GM18870 (cell line): ENCODE measurements around the gene ZNF691.

Source experiments
- ATAC-seq: cut with Tn5 transposase; IDR thresholded peaks from one replicate; pipeline ENCODE4 v1.9.1; 2021; ENCODE audit warnings: moderate library complexity; ENCODE audit not compliant: unreplicated experiment

ZNF691 gene

DNA sequence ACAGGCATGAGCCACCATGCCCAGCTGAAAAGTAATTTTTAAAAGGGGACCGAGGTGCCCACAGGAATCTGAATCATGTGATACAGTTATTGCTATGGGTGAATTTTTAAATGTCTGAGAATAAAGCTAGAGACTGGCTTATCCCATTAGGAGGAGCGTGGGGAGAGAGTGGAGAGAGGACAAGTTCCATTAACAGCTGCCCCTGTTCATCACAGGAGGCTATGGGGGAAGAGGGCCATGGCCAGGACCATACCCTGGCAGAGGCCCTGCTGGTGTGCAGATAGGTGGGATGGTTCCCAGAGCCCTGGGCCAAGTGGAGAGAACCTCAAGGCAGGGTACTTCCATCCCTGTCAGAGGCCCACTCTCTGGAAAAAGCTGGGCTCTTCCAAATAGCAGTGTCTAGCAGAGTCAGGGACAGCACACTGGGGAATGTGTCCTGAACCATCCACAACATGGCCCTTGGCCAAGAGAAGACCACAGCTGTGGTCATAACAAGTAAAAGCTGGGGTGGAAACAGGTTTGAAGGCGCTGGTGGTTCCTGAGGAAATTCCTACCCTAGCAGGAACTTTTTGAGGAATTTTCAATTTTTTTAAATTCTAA is 13.7 kb upstream of the ZNF691 start:
- ATAC-seq: no peak

DNA sequence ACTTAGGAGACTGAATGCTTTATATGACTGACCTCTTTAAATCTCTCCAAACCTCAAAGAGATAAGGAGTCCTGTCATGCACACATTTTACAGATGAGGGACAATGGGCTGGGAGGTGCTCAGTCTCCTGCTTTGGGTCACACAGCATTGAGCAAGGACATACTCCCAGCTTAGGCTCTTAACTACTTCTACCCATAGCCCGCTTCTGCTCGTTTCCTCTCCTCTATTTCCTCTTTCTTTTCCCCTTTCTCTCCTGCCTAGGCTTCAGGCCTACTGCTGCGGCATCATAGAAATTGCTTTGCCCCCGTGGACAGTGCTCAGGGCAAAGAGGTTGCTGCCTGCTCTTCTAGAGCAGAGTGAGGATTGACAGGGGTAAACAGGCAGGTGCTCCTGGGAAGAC is 12.4 kb upstream of the ZNF691 start:
- ATAC-seq: no peak

DNA sequence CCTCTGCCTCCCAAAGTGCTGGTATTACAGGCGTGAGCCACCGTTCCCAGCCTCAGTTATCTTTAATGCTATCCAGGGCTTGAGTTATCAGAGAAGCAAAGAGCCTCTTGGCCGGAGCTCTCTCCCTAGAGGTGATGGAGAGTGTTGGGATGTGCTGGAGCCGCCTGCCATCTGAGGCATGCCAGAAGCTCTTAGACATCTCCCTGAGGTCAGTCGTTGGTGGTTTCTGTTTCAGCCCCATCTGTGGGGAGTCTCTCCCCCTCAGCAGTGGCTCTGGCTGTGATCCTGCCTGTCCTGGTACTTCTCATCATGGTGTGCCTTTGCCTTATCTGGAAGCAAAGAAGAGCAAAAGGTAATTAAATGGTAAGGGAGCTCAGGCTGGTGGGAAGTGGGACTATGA is 11.6 kb upstream of the ZNF691 start:
- no peak for ATAC-seq

DNA sequence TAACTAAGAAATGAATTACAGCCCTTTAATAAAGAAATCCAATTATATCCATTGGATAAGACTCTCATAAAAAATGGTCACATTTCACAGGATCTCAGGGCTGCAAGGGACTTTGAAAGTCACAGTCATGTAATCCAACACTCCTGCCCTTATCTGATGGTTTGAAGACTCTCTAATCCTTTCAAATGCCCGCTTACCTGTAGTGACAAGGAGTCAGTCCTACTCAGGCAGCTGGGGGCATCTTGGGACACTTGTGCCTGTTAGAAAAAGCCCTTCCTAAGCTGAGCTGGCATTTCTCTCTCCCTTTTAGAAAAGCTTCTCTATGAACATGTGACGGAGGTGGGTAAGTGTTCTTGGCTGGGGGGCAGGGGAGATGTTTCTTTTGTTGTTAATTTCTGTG is 11.0 kb upstream of the ZNF691 start:
- ATAC-seq: no peak

DNA sequence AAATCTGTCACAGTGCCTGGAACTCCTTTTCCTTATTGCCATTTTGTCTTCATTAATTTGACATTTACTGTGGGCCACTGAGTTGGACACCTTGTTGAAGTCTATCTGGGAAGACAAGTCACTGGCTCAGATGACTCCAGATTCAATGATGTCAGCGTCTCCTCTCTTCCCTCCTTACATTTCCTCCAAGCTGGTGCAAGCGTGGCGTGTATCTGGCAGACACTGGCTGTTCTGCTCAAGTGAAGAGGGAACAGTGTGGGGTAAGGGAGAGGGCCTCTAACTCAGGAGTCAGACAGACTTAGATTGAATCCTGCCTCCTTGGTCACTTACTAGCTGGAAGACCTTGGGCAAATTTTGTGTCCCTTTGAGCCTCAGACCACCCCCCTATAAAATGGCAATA is 8.7 kb upstream of the ZNF691 start:
- no peak for ATAC-seq

DNA sequence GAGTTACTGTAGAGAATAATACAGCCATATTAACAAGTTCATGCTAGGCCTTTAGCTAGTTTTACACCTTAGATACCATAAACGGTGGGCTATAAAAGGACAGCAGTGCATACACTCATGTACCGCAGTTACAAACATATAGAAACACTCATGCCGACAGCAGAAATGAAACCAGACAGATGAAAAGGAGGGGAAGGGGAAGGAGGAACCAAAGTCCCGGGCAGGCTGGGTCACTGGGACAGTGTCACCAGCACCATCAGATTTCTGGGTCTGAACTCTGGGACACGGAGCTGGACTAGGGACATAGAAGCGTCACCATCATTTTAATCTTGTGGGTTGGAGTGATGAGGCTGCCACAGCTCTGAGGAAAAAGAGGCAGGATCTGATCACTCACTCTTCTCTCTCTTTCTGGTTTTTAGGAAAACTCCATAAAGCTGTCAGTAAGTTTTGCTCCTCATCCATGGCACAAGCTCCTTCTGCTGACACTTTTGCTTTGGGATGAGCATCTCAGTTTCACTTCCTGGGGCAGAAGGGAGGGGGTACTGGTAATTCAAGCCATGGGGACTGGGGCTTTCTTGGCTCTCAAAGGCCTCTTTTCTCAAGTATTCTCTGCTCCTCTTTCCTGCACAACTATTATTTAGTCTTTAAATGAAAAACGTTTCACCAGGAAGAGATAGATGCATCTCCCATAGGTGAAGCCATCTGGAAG is 7.8 kb upstream of the ZNF691 start:
- ATAC-seq: no peak

DNA sequence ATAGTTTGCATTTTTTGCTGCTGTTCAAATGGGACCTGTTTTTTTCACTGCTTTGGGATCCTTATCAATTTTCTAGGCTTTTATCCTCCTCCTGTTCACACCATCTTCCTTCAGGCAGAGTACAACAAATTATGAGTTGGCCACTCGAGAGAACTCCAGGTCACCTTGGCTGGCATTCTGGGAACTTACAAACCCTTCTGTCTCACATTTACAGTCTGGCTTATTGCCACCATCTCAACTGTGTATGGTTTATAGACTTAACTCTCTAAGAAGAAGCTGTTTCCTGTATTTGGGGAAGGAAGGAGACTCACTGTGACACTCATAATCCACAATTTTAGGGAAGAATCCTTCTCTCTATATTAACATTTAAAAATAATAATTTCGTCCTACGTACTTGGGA is 5.4 kb upstream of the ZNF691 start:
- no peak for ATAC-seq

DNA sequence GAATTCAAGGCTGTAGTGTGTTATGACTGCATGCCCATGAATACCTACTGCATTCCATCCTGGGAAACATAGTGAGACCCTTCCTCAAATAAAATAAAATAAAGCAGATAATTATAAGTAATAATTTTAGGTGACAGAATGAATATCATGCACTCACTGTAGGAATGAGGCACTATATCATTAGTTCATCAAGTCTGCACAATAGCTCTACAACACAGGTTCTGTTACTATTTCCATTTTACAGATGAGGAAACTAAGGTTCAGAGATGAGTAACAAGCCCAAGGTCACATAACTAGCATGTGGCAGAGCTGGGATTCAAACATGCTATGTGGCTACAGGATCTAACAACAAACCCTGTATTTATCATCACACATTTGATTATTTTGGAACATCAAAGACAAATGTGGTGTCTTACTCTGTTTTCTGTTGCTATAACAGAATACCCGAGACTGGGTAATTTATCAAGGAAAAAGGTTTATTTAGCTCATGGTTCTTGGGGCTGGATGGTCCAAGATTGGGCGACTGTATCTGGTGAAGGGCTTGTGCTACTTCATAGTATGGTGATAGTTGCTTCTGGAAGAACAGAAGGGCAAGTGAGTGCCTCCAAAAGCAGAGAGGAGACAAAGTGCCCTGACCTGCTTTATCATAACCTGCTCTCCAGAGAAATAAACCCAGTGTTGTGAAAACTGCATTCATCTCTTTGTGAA is 4.8 kb upstream of the ZNF691 start:
- no peak for ATAC-seq

DNA sequence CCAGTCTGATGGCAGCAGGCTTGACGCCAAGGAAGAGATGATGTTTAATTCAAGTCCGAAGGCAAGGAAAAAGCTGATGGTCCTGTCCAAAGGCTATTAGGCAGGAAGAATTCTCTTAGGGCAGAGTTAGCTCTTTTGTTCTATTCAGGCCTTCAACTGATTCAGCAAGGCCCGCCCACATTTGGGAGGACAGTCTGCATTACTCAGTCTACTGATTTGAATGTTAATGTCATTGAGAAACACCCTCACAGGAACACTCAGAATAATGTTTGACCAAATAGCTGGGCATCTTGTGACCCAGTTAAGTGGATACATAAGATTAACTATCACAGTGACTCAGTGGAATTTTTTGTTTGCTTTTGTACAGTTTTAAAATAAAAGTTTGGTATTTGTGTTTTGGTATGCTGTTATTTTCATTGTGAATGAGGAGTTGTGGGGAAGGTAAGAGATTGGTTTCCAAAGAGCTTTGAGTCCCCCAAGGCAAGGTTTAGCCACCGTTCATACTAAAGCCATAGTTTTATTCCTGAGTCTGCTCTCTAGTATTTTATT is 1.7 kb upstream of the ZNF691 start:
- no peak for ATAC-seq

DNA sequence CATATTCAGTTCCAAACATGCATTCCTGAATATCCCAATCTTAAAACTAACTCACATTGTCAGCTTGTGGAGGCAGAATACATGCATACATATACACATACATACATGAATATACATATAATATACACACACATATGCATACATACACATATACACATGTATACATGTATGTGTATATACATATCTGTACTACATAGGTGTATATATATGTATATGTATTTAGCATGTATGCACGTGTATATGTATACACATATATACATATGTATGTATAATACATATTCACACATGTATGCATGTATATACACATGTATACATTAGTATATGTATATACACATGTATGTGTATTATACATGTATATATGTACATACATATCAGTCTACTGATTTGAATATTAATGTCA is 1.2 kb upstream of the ZNF691 start:
- ATAC-seq: no peak

DNA sequence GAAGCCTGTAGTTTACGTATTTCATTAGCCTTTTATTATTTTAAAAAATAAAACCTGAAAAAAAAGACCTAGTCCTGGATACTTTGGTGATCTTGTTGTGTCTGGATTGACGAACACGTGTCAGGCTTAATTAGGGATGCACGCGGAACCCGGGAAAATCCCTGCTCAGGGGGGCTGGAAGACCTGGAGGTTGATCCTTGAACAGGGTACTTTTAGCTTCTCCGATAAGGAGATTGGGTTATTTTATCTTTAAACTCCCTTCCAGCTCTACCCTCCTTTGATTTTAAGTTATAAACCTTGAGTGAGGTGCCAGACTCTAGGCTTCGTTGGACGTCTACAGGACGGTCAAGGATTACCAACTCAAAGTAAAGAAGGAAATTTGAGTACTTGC is 552 bp upstream of the ZNF691 start:
- ATAC-seq: no peak

DNA sequence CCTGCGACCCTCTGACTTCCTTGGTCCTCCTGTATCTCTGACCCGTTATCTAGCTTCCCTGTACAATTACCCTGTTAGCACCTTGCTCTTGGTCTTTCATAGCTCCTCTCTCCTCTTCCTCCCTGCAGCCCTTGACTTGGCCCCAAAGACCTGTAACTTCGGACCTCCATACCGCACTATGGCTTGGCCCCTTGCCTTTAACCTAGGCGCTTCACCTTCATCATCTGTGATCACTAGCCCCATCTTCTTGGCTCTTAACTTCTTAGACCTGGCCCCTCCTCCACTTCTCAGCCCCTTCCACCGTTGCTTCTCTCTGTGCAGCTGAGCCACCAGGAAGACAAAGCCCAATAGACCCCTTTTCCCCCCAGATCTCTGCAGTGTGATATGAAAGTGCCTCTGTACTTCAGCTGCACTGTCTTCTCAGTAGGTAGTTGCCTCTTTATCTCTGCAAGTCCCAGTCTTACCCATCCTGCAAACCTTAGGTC is 740 bp downstream of the ZNF691 start:
- no peak for ATAC-seq

DNA sequence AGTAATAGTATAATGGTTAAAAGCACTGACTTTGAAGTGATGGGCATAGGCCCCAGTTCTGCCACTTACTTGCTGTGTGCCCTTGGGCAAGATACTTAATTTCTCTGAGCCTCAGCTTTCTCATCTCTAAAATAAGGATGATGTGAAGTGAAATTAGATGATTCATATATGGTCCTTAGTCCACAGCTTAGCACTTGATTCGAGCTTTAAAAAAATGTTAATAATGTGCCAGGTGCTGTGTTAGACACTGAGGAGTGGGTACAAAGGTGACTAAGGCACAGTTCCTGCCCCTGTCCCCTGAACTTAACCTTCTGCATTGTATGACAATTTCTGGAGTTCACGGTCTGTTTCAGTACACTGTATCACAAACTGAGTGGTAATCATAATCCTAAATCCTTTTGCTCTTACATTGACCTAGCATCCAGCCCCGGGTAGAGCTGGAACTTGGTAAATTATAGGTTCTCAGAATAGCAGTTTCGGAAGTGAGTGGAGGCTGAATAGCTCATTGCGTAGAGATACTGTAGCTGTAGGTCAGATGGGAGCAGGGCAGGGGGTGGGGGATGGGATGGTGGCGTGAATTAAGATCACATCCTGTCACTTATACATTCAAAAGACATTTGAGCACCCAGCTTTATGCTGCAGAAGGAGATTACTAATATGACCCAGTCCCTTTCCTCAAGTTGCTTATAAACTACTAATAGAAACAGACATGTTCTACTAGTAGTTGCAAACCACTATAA is 1.5 kb downstream of the ZNF691 start:
- no peak for ATAC-seq

DNA sequence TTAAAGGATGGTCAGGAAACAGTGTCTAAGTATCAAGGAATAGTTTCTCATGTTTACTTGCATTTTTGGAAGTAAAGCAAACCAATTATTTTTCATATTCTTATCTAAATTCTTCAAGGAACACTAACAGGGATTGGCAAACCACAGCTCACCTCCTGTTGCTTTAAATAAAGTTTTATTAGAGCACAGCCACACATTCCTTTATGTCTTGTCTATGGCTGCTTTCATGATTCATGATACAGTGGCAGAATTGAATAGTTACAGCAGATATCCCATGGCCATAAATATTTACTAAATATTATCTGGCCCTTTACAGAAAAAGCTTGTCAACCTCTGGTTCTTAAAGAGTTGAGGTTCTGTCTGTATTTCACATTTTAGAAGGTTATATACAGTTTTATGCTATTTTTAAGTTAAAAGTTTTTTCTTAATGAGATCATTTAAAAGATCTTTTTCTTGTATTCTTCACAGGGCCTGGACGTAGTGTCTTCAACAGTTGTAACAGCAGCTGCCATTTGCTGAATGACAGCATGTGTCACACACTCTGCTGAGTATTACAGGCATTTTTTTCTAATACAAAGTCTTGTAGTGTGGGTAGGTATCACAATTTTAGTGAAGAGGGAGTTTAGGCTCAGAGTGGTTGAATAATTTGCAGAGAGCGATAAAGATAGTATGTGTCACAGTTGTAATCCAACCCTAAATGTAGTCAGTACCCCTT is 2.6 kb downstream of the ZNF691 start:
- no peak for ATAC-seq

DNA sequence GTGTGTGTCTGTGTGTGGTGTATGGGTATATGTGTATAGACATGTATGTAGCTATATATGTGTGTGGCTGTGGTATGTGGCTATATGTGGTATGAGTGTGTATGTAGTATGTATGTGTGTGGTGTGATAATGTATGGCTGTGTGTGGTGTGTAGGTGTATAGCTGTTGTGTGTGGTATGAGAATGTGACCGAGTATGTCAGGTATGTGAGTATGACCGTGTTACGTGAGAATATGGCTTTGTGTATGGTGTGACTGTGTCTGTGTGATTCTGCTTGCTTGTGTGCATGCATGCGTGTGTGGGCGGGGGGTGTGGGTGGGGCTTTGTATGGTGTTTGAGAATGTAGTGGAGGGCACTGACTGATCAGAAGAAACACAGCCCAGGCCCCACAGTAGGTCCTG is 3.5 kb downstream of the ZNF691 start:
- no peak for ATAC-seq

DNA sequence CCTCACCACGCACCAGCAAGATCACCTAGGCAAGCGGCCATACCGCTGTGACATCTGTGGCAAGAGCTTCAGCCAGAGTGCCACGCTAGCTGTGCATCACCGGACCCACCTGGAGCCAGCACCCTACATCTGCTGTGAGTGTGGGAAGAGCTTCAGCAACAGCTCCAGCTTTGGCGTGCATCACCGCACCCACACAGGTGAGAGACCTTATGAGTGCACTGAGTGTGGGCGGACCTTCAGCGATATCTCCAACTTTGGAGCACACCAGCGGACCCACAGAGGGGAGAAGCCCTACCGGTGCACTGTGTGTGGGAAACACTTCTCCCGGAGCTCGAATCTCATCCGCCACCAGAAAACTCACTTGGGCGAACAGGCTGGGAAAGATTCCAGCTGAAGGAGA is 5.0 kb downstream of the ZNF691 start:
- ATAC-seq: no peak

DNA sequence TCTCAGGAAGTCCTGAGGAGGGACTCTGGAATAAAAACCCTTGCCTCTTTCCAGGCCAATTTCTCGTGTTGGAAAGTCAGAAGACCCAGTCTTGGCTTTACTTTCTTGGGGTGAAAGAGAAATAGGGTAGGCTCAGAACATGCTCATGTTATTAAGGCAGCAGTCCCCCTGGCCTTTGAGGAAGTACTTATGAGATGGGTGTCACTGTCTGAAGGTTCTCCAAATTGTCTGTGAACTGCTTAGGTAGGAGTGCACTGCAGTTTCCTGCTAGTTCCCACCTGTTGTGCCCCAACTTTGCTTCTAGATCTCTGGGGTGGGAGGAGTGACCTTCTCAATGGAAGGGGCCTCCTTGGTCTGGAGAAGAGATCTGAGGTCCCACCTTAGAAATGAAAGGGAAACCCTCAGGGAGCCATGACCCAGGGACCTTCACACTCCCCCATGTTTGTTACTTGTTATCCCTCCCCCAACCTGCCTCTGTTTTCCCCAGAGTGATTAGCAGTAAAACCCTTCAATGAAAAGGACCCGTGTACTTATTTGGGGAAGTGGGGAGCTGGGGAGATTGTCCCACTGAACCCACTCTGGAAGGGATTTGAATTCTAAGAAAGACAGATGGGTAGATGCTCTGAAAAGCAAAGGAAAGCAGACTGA is 5.7 kb downstream of the ZNF691 start:
- no peak for ATAC-seq

DNA sequence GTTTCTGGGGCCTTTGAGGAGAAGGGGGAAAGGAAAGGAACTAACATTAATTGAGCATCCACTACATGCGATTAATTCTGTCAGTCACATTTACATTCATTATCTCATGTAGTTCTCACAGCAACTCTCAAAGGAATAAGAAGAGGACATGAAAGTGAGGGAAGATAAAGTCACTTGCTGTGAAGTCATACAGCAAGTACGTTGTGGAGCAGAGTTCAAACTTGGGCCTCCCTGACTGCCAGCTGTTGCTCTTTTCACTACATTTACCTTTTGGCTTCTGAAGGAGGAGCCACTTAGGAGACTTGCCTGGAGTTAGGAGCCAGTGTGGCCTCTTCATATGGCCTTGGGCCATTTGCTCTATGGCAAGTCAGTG is 6.2 kb downstream of the ZNF691 start:
- ATAC-seq: no peak

DNA sequence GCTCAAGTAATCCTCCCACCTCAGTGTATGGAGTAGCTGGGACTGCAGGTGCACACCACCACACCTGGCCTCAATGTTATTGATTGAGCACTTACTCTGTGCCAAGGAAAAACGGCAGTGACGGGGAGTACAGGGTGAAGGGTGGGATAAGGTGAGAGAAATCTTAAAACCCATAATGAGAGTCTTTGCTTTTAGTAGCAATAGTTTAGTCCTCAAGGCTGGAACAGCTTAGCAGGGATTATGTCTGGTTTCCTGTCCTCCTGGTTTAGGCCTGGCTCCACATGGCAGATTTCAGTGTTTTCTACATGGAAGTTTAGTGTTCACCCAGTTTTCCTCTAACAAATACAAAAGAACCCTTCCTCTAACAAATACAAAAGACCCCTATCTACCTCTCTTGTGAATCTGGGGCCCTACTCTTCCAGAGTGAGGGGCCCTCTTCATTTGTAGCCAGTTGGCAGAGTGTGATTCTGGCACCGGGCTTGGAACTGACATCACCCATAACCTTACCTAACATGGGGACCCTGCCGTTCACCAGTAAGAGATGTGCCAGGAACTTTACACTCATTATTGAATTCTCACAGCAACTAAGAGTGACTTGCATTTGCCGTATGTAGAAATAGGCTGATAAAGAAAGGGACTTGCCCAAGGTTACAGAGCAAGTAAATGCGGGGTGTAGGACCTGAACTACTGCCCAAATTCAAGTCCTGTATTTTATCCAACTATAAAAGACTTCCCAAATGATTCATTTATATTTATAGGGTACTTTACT is 6.9 kb downstream of the ZNF691 start:
- no peak for ATAC-seq
